CD4-positive, alpha-beta T cell (primary cell): ENCODE results near the gene OR52L1. TPM values are rescaled to one million over a fixed set of nuclear protein-coding genes. Genes with fewer than 3 reads are reported as not detected.

ENCODE experiments used
- ATAC-seq: fragments of 200-7000 bp; cut with Tn5 transposase; one replicate; pipeline ENCODE4 v1.10.0; 2022; ENCODE audit warnings: mild to moderate bottlenecking; ENCODE audit not compliant: poor library complexity
- CTCF ChIA-PET: fragments of 350-600 bp; sonication (Branson Sonifier 250); formaldehyde crosslinking; loops from one replicate; lab custom pipeline; 2021; ENCODE audit warnings: antibody characterized with exemption, inconsistent platforms; lab: Charles Lee
- POLR2A ChIA-PET: fragments of 350-600 bp; sonication (Branson Sonifier 250); formaldehyde crosslinking; loops from one replicate; lab custom pipeline; 2021; ENCODE audit warnings: antibody characterized with exemption, inconsistent platforms; lab: Charles Lee
- DNase-seq, 14 experiments: peaks; one replicate each; pipeline ENCODE4 v3.0.0-alpha.2; 2013 to 2020; ENCODE audit warnings: mixed read lengths in 2 of 14
- H3K27ac ChIP-seq, 2 donors: one replicate each; pipeline versions ENCODE4 v1.5.1 to v1.7.0; 2013; ENCODE audit warnings: low read length in 2 of 2, low read depth in 1 of 2, mild to moderate bottlenecking in 1 of 2
- H3K27me3 ChIP-seq, 2 experiments: 1 replicate in 1 of 2; 2 replicates in 1 of 2; pipeline versions ENCODE4 v1.6.1 to v1.7.0; 2013; ENCODE audit warnings: low read length in 2 of 2, control low read depth in 1 of 2, mild to moderate bottlenecking in 1 of 2, moderate library complexity in 1 of 2; ENCODE audit not compliant: insufficient read depth in 2 of 2, control insufficient read depth in 1 of 2
- H3K36me3 ChIP-seq: one replicate; pipeline ENCODE4 v1.6.1; 2013; ENCODE audit warnings: low read length, control low read depth; ENCODE audit not compliant: insufficient read depth
- H3K4me1 ChIP-seq: one replicate; pipeline ENCODE4 v1.6.1; 2013; ENCODE audit warnings: low read length, control low read depth; ENCODE audit not compliant: insufficient read depth
- H3K4me3 ChIP-seq: one replicate; pipeline ENCODE4 v1.5.1; 2013; ENCODE audit warnings: mild to moderate bottlenecking, low read length, moderate library complexity
- H3K9me3 ChIP-seq, 2 experiments: 1 replicate in 1 of 2; 2 replicates in 1 of 2; pipeline versions ENCODE4 v1.6.1 to v1.7.0; 2013; ENCODE audit warnings: low read length in 2 of 2, mild to moderate bottlenecking in 2 of 2, control low read depth in 1 of 2, moderate library complexity in 1 of 2; ENCODE audit not compliant: control insufficient read depth in 1 of 2, insufficient read depth in 1 of 2
- H3K27ac Mint-ChIP-seq: one replicate; pipeline ENCODE4 v1.8.0; 2020; ENCODE audit warnings: mixed read lengths
- H3K27me3 Mint-ChIP-seq: one replicate; pipeline ENCODE4 v1.8.0; 2021; ENCODE audit warnings: mixed read lengths
- H3K36me3 Mint-ChIP-seq: one replicate; pipeline ENCODE4 v1.8.0; 2021; ENCODE audit warnings: low read depth, mixed read lengths
- H3K4me1 Mint-ChIP-seq: one replicate; pipeline ENCODE4 v1.8.0; 2021; ENCODE audit warnings: low read depth, mixed read lengths
- H3K4me3 Mint-ChIP-seq: one replicate; pipeline ENCODE4 v1.8.0; 2020; ENCODE audit warnings: mild to moderate bottlenecking, mixed read lengths
- H3K9me3 Mint-ChIP-seq: one replicate; pipeline ENCODE4 v1.8.0; 2020; ENCODE audit warnings: mixed read lengths
- intact Hi-C, 2 experiments: fragments of 100-400 bp; cut with DNase I in 1 of 2; cut with micrococcal nuclease in 1 of 2; formaldehyde crosslinking; loops; one replicate each; pipeline versions ENCODE4 v1.15.1 to v1.9.0; 2023 to 2025; cut with DNase I, micrococcal nuclease
- total RNA-seq, 174 experiments: library from RNA in 2 of 174; stranded (reverse) in 2 of 174; gene quantifications; one replicate each; pipeline ENCODE4 v1.2.3 and lab custom pipeline; 2021 to 2026
- TF ChIP-seq, protein P1 (sequence below): fragments of 200-600 bp; IDR thresholded peaks from one replicate; pipeline ENCODE4 v1.8.0; 2022; ENCODE audit warnings: antibody characterized with exemption, mild to moderate bottlenecking

Gene OR52L1
- total RNA-seq, 2 experiments from 2014 or later: not detected

DNA sequence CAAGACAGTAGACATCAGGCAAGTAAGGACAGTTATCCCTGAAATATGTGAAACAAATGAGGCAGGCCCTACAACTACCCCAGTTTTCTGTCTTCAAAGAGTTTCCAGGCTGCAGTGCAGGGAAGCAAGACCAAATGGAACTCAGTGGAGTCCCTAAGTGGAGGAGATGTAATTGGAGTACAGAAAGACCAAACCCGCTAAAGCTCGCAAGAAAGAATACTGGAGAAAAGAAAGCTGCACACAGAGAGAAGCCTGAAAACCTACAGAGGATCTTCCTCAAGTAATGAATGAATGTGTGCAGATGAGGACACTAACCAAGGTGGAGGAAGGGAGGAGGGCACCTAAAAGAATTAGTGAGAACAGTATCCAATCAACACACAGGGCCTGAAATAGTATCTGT lies 46.0 kb downstream of the OR52L1 start:
- no peak overlapping the region for H3K4me3 ChIP-seq
- intact Hi-C loops: no loop called here
- H3K9me3 Mint-ChIP-seq: no peaks in the 10 kb centered on the region
- H3K36me3 Mint-ChIP-seq: no peaks in the 10 kb centered on the region
- H3K27me3 ChIP-seq: peaks cover 0 to 11% of the 10 kb centered on the region in 2 experiments
- peaks cover 0 to 9% of the 10 kb centered on the region in 2 experiments for H3K9me3 ChIP-seq
- H3K4me1 ChIP-seq: no peaks in the 10 kb centered on the region
- TF ChIP-seq, protein P1, sequence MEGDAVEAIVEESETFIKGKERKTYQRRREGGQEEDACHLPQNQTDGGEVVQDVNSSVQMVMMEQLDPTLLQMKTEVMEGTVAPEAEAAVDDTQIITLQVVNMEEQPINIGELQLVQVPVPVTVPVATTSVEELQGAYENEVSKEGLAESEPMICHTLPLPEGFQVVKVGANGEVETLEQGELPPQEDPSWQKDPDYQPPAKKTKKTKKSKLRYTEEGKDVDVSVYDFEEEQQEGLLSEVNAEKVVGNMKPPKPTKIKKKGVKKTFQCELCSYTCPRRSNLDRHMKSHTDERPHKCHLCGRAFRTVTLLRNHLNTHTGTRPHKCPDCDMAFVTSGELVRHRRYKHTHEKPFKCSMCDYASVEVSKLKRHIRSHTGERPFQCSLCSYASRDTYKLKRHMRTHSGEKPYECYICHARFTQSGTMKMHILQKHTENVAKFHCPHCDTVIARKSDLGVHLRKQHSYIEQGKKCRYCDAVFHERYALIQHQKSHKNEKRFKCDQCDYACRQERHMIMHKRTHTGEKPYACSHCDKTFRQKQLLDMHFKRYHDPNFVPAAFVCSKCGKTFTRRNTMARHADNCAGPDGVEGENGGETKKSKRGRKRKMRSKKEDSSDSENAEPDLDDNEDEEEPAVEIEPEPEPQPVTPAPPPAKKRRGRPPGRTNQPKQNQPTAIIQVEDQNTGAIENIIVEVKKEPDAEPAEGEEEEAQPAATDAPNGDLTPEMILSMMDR: no peak
- ChIA-PET CTCF (no interaction called here), POLR2A (no interaction called here)
- no peak overlapping the region for H3K4me3 Mint-ChIP-seq
- no peaks in the 10 kb centered on the region for H3K4me1 Mint-ChIP-seq
- no peaks in the 10 kb centered on the region for H3K36me3 ChIP-seq
- no peak overlapping the region for H3K27ac ChIP-seq
- DNase-seq (no peak), ATAC-seq (no peak)
- H3K27me3 Mint-ChIP-seq: peaks cover 10% of the 10 kb centered on the region
- no peak overlapping the region for H3K27ac Mint-ChIP-seq

DNA sequence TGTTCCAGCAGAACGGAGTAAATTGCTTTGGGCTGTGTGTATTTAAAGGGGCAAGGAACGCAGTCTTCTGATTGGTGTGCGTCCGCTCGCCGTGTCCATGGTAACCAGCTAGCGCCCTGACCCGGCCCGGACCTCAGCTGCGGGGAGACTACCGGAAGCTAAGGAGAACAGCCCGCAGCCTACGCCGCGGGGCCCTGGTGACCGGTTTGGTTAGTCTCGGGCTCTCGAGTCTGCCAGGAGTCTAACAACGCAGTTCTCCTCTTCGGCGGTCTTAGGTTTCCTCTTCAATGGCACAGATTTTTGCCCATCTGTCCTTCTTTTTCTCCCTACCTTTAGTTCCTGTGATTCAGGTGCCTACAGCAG lies 48.2 kb downstream of the OR52L1 start:
- intact Hi-C loops: no loop called here
- CTCF ChIA-PET: no interaction called here
- Histone ChIP-seq H3K27me3 (peaks cover 0 to 5% of the 10 kb centered on the region in 2 experiments), H3K36me3 (no peaks in the 10 kb centered on the region), H3K9me3 (peaks cover 0 to 15% of the 10 kb centered on the region in 2 experiments), H3K4me3 (no peak overlapping the region), H3K27ac (no peak overlapping the region), H3K4me1 (no peaks in the 10 kb centered on the region)
- POLR2A ChIA-PET: no interaction called here
- no peak for DNase-seq
- H3K4me3 Mint-ChIP-seq: no peak overlapping the region
- H3K4me1 Mint-ChIP-seq: no peaks in the 10 kb centered on the region
- H3K27me3 Mint-ChIP-seq: peaks cover 6% of the 10 kb centered on the region
- ATAC-seq: no peak
- H3K27ac Mint-ChIP-seq: no peak overlapping the region
- no peaks in the 10 kb centered on the region for H3K9me3 Mint-ChIP-seq
- TF ChIP-seq, protein P1: no peak
- no peaks in the 10 kb centered on the region for H3K36me3 Mint-ChIP-seq

DNA sequence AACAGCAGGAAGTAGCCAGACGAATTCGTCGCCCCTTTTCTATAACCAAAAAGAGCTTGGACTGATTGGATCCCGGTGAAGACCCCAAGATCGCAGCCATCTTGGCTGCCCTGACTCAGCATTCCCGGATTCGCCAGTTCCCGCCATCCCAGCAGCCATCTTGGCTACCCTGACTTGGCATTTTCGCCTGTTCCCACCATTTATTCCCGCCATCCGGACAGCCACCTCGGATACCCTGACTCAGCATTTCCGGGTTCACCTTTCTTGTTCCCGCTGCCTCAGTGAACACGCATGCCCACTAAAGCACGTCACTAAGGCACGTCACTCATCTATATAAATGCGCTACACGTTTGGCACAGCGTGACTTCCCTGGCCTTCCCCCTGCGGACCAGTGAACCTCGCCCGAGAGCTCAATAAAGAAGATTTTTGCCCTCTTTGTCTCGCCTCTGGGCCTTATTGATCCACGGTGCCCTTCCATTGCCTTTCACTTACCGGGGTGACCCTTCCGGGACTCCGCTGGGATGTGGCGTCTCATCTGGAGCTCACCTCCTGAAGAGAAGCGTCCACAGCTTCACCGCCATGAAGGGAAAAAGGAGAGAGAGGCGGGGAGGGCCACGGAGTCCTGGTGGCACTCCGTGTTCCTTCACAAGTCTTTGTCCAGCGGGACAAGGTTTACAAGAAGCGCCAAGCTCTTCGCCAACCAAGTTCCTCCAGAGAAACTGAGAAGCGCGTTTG lies 48.8 kb downstream of the OR52L1 start:
- CTCF ChIA-PET: no interaction called here

More for the DNA sequence above, 48.8 kb downstream of the OR52L1 start:
- Mint-ChIP-seq H3K27ac (no peak overlapping the region), H3K36me3 (no peaks in the 10 kb centered on the region), H3K27me3 (peaks cover 6% of the 10 kb centered on the region), H3K9me3 (no peaks in the 10 kb centered on the region), H3K4me3 (no peak overlapping the region), H3K4me1 (no peaks in the 10 kb centered on the region)
- H3K4me3 ChIP-seq: no peak overlapping the region
- no peaks in the 10 kb centered on the region for H3K4me1 ChIP-seq
- peaks cover 0 to 17% of the 10 kb centered on the region in 2 experiments for H3K9me3 ChIP-seq
- POLR2A ChIA-PET: no interaction called here
- H3K27me3 ChIP-seq: peaks cover 0 to 5% of the 10 kb centered on the region in 2 experiments
- H3K36me3 ChIP-seq: no peaks in the 10 kb centered on the region
- H3K27ac ChIP-seq: no peak overlapping the region
- DNase-seq (no peak), ATAC-seq (no peak)
- intact Hi-C loops: no loop called here
- TF ChIP-seq, protein P1: no peak

Other genes with a start within 250 kb of the OR52L1 start
- gene OR52N4, start 232.7 kb downstream of the OR52L1 start, total RNA-seq: under 1 TPM; 0.50 to 0.96 TPM
- gene OR52N5, start 203.6 kb downstream of the OR52L1 start, total RNA-seq: not detected
- gene OR52N1, start 195.7 kb downstream of the OR52L1 start, total RNA-seq: not detected
- gene OR52N2, start 178.1 kb downstream of the OR52L1 start, total RNA-seq: not detected
- not detected for gene OR52E6, start 145.1 kb downstream of the OR52L1 start, total RNA-seq
- not detected for gene OR52E8, start 129.3 kb downstream of the OR52L1 start, total RNA-seq
- gene OR52E4, start 106.4 kb downstream of the OR52L1 start, total RNA-seq: not detected
- not detected for gene OR52E5, start 93.8 kb downstream of the OR52L1 start, total RNA-seq
- not detected for gene OR56A3, start 44.7 kb downstream of the OR52L1 start, total RNA-seq
- not detected for gene OR56A5, start 18.5 kb downstream of the OR52L1 start, total RNA-seq
- gene OR56A4, start 20.0 kb upstream of the OR52L1 start, total RNA-seq: not detected
- gene OR56A1, start 43.8 kb upstream of the OR52L1 start, total RNA-seq: not detected
- gene OR56B4, start 120.7 kb upstream of the OR52L1 start, total RNA-seq: not detected
- not detected for gene OR52B2, start 183.3 kb upstream of the OR52L1 start, total RNA-seq
- gene OR52W1, start 212.2 kb upstream of the OR52L1 start, total RNA-seq: not detected
- gene C11orf42, start 218.6 kb upstream of the OR52L1 start, total RNA-seq: not detected
- gene FHIP1B, start 247.7 kb upstream of the OR52L1 start, total RNA-seq: 10 to 100 TPM; 26.7 to 27.7 TPM